ENCODE data around the gene SHOX.
"Not testable (repeated sequence)": the region's sequence is repeated elsewhere in the genome, so short reads cannot be mapped to it uniquely, and the experiment has no call there.

The SHOX gene

DNA sequence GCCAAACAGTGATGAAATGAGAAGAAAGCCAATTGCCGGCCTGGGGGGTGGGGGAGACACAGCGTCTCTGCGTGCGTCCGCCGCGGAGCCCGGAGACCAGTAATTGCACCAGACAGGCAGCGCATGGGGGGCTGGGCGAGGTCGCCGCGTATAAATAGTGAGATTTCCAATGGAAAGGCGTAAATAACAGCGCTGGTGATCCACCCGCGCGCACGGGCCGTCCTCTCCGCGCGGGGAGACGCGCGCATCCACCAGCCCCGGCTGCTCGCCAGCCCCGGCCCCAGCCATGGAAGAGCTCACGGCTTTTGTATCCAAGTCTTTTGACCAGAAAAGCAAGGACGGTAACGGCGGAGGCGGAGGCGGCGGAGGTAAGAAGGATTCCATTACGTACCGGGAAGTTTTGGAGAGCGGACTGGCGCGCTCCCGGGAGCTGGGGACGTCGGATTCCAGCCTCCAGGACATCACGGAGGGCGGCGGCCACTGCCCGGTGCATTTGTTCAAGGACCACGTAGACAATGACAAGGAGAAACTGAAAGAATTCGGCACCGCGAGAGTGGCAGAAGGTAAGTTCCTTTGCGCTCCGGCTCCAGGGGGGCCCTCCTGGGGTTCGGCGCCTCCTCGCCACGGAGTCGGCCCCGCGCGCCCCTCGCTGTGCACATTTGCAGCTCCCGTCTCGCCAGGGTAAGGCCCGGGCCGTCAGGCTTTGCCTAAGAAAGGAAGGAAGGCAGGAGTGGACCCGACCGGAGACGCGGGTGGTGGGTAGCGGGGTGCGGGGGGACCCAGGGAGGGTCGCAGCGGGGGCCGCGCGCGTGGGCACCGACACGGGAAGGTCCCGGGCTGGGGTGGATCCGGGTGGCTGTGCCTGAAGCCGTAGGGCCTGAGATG is at the start of gene SHOX:
Gene SHOX, plus strand, starts transcription at position 180 of the 885 bp plus-strand sequence. Its CDS starts 107 bp downstream, at position 287.
- DNase-seq (ENCODE audit: low read depth) = no peak
- TF ChIP-seq, protein P1, sequence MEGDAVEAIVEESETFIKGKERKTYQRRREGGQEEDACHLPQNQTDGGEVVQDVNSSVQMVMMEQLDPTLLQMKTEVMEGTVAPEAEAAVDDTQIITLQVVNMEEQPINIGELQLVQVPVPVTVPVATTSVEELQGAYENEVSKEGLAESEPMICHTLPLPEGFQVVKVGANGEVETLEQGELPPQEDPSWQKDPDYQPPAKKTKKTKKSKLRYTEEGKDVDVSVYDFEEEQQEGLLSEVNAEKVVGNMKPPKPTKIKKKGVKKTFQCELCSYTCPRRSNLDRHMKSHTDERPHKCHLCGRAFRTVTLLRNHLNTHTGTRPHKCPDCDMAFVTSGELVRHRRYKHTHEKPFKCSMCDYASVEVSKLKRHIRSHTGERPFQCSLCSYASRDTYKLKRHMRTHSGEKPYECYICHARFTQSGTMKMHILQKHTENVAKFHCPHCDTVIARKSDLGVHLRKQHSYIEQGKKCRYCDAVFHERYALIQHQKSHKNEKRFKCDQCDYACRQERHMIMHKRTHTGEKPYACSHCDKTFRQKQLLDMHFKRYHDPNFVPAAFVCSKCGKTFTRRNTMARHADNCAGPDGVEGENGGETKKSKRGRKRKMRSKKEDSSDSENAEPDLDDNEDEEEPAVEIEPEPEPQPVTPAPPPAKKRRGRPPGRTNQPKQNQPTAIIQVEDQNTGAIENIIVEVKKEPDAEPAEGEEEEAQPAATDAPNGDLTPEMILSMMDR (IDR thresholded peaks at IDR 0.05; ENCODE audit: low read depth, low read length, missing control alignments) = no peak
- no peak within 1 kb of the TSS for H3K4me3 ChIP-seq (ENCODE audit: low read depth, low read length)

DNA sequence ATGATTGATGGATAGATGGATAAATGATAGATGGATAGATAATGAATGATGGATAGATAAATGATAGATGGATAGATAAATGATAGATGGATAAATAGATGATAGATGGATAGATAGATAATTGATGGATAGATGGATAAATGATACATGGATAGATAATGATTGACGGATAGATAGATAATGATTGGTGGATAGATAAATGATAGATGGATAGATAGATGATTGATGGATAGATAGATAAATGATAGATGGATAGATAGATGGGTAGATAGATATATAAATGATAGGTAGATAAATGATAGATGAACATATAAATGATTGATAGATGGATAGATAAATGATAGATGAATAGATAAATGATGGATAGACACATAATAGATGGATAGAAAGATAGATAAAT is 49.5 kb upstream of the SHOX start:
- TF ChIP-seq, protein P1 (IDR thresholded peaks at IDR 0.05; ENCODE audit: low read depth, low read length, missing control alignments) = no peak
- H3K4me3 ChIP-seq (ENCODE audit: low read depth, low read length) = no peak overlapping the region
- no peak for DNase-seq (ENCODE audit: low read depth)

DNA sequence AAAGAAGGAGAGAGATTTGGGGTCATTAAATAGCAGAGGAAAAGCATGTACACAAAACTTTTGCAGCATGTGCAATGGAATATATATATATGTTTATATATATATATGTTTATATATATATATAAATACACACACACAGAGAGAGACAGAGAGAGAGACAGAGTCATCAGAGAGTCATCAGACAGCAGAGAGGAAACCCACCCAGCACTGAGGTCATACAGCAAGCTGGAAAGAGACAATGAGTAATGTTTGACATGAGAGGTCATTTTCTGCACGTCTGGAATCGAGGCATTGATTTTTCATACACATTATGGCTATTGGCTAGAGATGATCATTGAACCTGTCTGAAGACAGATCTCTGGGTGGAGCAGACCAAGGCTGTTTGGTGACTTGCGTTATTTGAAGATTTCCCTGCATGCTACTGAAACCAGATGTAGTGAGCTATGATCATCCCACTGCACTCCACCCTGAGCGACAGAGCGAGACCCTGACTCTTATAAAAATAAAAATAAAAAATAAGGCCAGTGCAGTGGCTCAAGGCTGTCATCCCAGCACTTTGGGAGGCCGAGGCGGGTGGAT is 48.8 kb upstream of the SHOX start:
- TF ChIP-seq, protein P1 (IDR thresholded peaks at IDR 0.05; ENCODE audit: low read depth, low read length, missing control alignments) = no peak
- DNase-seq (ENCODE audit: low read depth) = no peak
- H3K4me3 ChIP-seq (ENCODE audit: low read depth, low read length) = no peak overlapping the region

DNA sequence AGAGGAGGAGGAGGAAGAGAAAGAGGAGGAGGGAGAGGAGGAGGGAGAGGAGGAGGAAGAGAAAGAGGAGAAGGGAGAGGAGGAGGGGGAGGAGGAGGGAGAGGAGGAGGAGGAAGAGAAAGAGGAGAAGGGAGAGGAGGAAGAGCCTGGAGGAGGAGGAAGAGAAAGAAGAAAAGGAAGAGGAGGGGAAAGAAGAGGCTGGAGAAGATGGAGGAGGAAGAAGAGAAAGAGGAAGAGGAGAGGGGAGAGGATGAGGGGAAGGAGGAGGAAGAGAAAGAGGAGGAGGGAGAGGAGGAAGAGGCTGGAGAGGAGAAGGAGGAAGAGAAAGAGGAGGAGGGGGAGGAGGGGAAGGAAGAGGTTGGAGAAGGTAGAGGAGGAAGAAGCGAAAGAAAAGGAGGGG is 46.0 kb upstream of the SHOX start:
- TF ChIP-seq, protein P1 (IDR thresholded peaks at IDR 0.05; ENCODE audit: low read depth, low read length, missing control alignments) = no peak
- DNase-seq (ENCODE audit: low read depth) = no peak

DNA sequence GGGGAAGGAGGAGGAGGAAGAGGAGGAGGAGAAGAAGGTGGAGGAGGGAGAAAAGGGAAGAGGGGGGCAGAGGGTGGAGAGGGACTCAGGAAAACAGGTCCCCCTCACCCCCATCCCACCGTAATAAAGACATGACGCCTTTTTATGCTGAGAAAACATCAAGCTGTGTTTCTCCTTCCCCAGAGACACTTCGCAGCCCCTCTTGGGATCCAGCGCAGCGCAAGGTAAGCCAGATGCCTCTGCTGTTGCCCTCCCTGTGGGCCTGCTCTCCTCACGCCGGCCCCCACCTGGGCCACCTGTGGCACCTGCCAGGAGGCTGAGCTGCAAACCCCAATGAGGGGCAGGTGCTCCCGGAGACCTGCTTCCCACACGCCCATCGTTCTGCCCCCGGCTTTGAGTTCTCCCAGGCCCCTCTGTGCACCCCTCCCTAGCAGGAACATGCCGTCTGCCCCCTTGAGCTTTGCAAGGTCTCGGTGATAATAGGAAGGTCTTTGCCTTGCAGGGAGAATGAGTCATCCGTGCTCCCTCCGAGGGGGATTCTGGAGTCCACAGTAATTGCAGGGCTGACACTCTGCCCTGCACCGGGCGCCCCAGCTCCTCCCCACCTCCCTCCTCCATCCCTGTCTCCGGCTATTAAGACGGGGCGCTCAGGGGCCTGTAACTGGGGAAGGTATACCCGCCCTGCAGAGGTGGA is 45.3 kb upstream of the SHOX start:
- TF ChIP-seq, protein P1 (IDR thresholded peaks at IDR 0.05; ENCODE audit: low read depth, low read length, missing control alignments) = no peak
- H3K4me3 ChIP-seq (ENCODE audit: low read depth, low read length) = no peak overlapping the region
- no peak for DNase-seq (ENCODE audit: low read depth)

More for the DNA sequence above, 46.0 kb upstream of the SHOX start:
- no peak overlapping the region for H3K4me3 ChIP-seq (ENCODE audit: low read depth, low read length)

DNA sequence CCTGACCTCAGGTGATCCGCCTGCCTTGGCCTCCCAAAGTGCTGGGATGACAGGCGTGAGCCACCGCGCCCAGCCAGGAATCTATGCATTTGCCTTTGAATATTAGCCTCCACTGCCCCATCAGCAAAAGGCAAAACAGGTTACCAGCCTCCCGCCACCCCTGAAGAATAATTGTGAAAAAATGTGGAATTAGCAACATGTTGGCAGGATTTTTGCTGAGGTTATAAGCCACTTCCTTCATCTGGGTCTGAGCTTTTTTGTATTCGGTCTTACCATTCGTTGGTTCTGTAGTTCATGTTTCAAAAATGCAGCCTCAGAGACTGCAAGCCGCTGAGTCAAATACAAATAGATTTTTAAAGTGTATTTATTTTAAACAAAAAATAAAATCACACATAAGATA is 44.2 kb upstream of the SHOX start:
- no peak for DNase-seq (ENCODE audit: low read depth)
- H3K4me3 ChIP-seq (ENCODE audit: low read depth, low read length) = no peak overlapping the region
- TF ChIP-seq, protein P1 (IDR thresholded peaks at IDR 0.05; ENCODE audit: low read depth, low read length, missing control alignments) = no peak

DNA sequence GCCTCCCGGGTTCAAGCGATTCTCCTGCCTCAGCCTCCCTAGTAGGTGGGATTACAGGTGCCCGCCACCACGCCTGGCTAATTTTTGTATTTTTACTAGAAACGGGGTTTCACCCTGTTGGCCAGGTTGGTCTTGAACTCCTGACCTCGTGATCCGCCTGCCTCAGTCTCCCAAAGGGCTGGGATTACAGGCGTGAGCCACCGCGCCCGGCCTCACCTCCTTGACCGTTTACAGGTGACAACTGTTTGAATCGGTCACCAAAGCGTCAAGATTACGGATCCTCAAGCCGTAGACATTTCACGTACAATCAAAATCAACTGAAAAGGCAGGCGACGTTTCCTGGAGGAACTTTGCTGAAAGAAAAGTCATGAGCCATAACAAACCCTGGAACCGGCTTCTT is 41.3 kb upstream of the SHOX start:
- not testable (repeated sequence) for H3K4me3 ChIP-seq (ENCODE audit: low read depth, low read length); DNase-seq (ENCODE audit: low read depth)

Data from GM12864 (cell line).